Endothelial cell of umbilical vein (primary cell): Measurements from ENCODE around the gene MTFR1L. TPM values are rescaled to one million over a fixed set of nuclear protein-coding genes. Genes with fewer than 3 reads are reported as not detected.

ENCODE experiments used
- BruUV-seq: library from RNA; stranded (reverse); fragments of 400-500 nt; replicated peaks from 2 replicates; lab custom pipeline; 2021; lab: Mats Ljungman, UMichigan
- CTCF ChIA-PET: fragments of 300-600, 350-600 bp; sonication (Branson Sonifier 250); formaldehyde crosslinking; loops from one replicate; lab custom pipeline; 2021; ENCODE audit warnings: antibody characterized with exemption, inconsistent platforms; lab: Charles Lee
- POLR2A ChIA-PET: fragments of 300-600, 350-600 bp; sonication (Branson Sonifier 250); formaldehyde crosslinking; loops from one replicate; lab custom pipeline; 2021; ENCODE audit warnings: antibody characterized with exemption, inconsistent platforms; lab: Charles Lee
- DNase-seq: peaks from one replicate; pipeline ENCODE4 v3.0.0-alpha.2; 2011; ENCODE audit warnings: low read depth, low spot score
- FAIRE-seq: peaks from 2 replicates; lab custom pipeline; 2011; peaks lifted over from hg19 to GRCh38; lab: Jason Lieb, UNC
- H2AFZ ChIP-seq: 2 replicates; pipeline ENCODE4 v1.6.0; 2012; ENCODE audit warnings: low read depth, low read length, control low read depth, inconsistent platforms
- H3K27ac ChIP-seq: 2 replicates; pipeline ENCODE4 v1.5.1; 2011; ENCODE audit warnings: low read depth, mild to moderate bottlenecking, control low read depth, low read length, moderate library complexity; ENCODE audit not compliant: insufficient read depth
- H3K27me3 ChIP-seq, 2 experiments: 2 replicates each; pipeline versions ENCODE4 v1.6.0 to v1.6.1; 2011; ENCODE audit warnings: low read length in 2 of 2, mixed read lengths in 1 of 2; ENCODE audit not compliant: control insufficient read depth in 2 of 2, insufficient read depth in 2 of 2
- H3K36me3 ChIP-seq, 2 experiments: 2 replicates in 1 of 2; 3 replicates in 1 of 2; pipeline ENCODE4 v1.5.1; 2011; ENCODE audit warnings: low read length in 2 of 2, mild to moderate bottlenecking in 1 of 2, moderate library complexity in 1 of 2; ENCODE audit not compliant: control insufficient read depth in 2 of 2, insufficient read depth in 2 of 2; ENCODE audit errors: extremely low read depth in 1 of 2
- H3K4me1 ChIP-seq: 3 replicates; pipeline ENCODE4 v1.5.1; 2011; ENCODE audit warnings: mild to moderate bottlenecking, low read length; ENCODE audit not compliant: control insufficient read depth, insufficient read depth; ENCODE audit errors: extremely low read depth
- H3K4me2 ChIP-seq: 2 replicates; pipeline ENCODE4 v1.6.1; 2011; ENCODE audit warnings: low read length, control low read depth, mixed read lengths; ENCODE audit not compliant: insufficient read depth
- H3K4me3 ChIP-seq, 3 experiments: fragments of 200-600 bp in 1 of 3; sonication (generic), shearing (Covaris generic) in 1 of 3; replicated peaks in 1 of 3; 2 replicates each; pipeline ENCODE4 v1.5.1; 2011 to 2016; ENCODE audit warnings: control low read depth in 3 of 3, low read length in 3 of 3, mild to moderate bottlenecking in 2 of 3, inconsistent platforms in 1 of 3, low read depth in 1 of 3, moderate library complexity in 1 of 3; ENCODE audit not compliant: insufficient read depth in 1 of 3
- H3K79me2 ChIP-seq: 2 replicates; pipeline ENCODE4 v1.6.0; 2012; ENCODE audit warnings: low read length, inconsistent platforms; ENCODE audit not compliant: control insufficient read depth, insufficient read depth
- H3K9ac ChIP-seq: replicated peaks from 2 replicates; pipeline ENCODE3; 2011; ENCODE audit warnings: low read length, control low read depth; ENCODE audit not compliant: insufficient read depth; ENCODE audit errors: extremely low read depth
- H3K9me1 ChIP-seq: replicated peaks from 3 replicates; pipeline ENCODE4 v1.6.0; 2011; ENCODE audit warnings: mild to moderate bottlenecking, low read length; ENCODE audit not compliant: control insufficient read depth, insufficient read depth; ENCODE audit errors: extremely low read depth
- H3K9me3 ChIP-seq: replicated peaks from 2 replicates; pipeline ENCODE4 v1.5.1; 2012; ENCODE audit warnings: low read length, inconsistent platforms; ENCODE audit not compliant: control insufficient read depth, insufficient read depth
- H4K20me1 ChIP-seq: replicated peaks from 2 replicates; pipeline ENCODE3; 2011; ENCODE audit warnings: mild to moderate bottlenecking, low read length; ENCODE audit not compliant: control insufficient read depth, insufficient read depth; ENCODE audit errors: extremely low read depth
- EZH2 ChIP-seq: IDR thresholded peaks from 2 replicates; pipeline ENCODE4 v1.6.1; 2012; ENCODE audit warnings: borderline replicate concordance, low read depth, mild to moderate bottlenecking, moderate library complexity, low read length, inconsistent platforms; ENCODE audit not compliant: severe bottlenecking
- FOS ChIP-seq: IDR thresholded peaks from 2 replicates; pipeline ENCODE4 v1.6.1; 2011; ENCODE audit warnings: mild to moderate bottlenecking, low read length, moderate library complexity, borderline replicate concordance; ENCODE audit not compliant: insufficient read depth
- GATA2 ChIP-seq: IDR thresholded peaks from 2 replicates; pipeline ENCODE4 v1.7.0; 2011; ENCODE audit warnings: low read depth, mild to moderate bottlenecking, moderate library complexity, mixed read lengths, low read length; ENCODE audit not compliant: insufficient read length, insufficient read depth
- JUN ChIP-seq: IDR thresholded peaks from 2 replicates; pipeline ENCODE4 v1.6.1; 2011; ENCODE audit warnings: borderline replicate concordance, low read depth; ENCODE audit not compliant: insufficient read length, insufficient read depth
- MYC ChIP-seq: IDR thresholded peaks from one replicate; pipeline ENCODE4 v1.6.1; 2011; ENCODE audit warnings: mild to moderate bottlenecking, low read depth, low read length
- POLR2A ChIP-seq: IDR thresholded peaks from 2 replicates; pipeline ENCODE4 v1.6.1; 2012; ENCODE audit warnings: low read depth, mild to moderate bottlenecking, control low read depth, low read length
- dilution Hi-C: fragments of 300-500 bp; cut with MboI; formaldehyde crosslinking; loops from one replicate; pipeline ENCODE4 v1.15.0; 2019; ENCODE audit warnings: low sequenced_read_pairs; ENCODE audit not compliant: extremely low pct_ligation_motif_present
- intact Hi-C: fragments of 100-400 bp; cut with micrococcal nuclease; formaldehyde crosslinking; loops from one replicate; pipeline ENCODE4 v1.10.0; 2022
- polyA plus RNA-seq, 4 experiments: library from polyadenylated mRNA; depleted of rRNA in 3 of 4; stranded (reverse) in 3 of 4; unstranded in 1 of 4; fragments of >200 nt; gene quantifications; 2 replicates each; pipeline versions ENCODE4 v1.2.1 to v1.2.3, GENCODE V29; 2011 to 2012; ENCODE audit warnings: missing spikeins in 1 of 4
- total RNA-seq: library from RNA; stranded (reverse); gene quantifications from 2 replicates; pipeline ENCODE4 v1.2.3, GENCODE V29; 2021
- TF ChIP-seq, protein P1 (sequence below): IDR thresholded peaks from 2 replicates; pipeline ENCODE4 v1.6.1; 2011; ENCODE audit not compliant: insufficient read depth, insufficient read length

The MTFR1L gene
- total and polyA plus RNA-seq, 2 donors (not counting 3 experiments of a cell fraction or from before 2014, with no cell fraction given), result 34.8 to 45.5 TPM

DNA sequence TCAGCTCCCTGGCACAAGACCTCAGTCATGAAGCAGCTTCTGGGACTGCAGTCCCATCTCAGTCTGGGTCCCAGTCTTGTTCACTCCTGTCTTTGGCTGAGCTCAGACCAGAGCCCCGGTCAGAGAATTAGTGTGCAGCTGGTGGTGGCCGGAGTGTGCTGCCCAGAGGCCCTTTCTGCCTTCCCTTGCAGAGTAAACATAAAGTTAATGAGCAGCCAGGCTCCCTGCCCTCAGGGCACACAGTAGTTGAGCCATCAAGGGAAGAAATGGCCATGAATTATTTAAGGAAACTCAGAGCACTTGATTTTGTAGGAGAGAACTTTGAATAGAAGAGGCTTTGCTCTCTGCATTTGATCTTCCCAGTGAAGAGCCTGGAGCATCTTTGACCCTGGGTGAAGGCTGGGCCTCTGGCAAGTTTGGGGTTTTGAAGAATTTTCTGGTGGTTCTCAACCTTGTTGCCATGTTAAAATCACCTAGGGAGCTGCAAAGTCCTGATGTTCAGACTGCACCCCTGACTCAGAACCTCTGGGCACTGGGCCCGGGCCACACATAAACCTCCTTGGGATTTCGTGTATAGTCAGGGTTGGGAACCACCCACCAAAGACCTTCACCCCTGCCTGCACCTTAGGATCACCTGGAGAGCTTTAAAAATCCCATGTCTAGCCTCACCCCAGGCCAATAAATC, 46.2 kb upstream of the MTFR1L start:
- H3K9me1 ChIP-seq, result no peaks in the 10 kb centered on the region
- no peaks in the 10 kb centered on the region for H3K79me2 ChIP-seq
- BruUV-seq, result no TSS peak
- no peak overlapping the region for H2AFZ ChIP-seq
- DNase-seq, result no peak
- ChIA-PET POLR2A (no interaction called here), CTCF (interaction anchor here (1.8 kb wide), 1 partner anchor 8 kb away, joined by 4 read pairs; no protein-coding TSS in a partner anchor)
- H3K4me3 ChIP-seq, result no peak overlapping the region
- TF ChIP-seq POLR2A, result no peak
- TF ChIP-seq, protein P1, sequence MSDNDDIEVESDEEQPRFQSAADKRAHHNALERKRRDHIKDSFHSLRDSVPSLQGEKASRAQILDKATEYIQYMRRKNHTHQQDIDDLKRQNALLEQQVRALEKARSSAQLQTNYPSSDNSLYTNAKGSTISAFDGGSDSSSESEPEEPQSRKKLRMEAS, result no peak
- TF ChIP-seq GATA2, result no peak
- TF ChIP-seq EZH2, result no peak
- TF ChIP-seq JUN, result no peak
- no peak for TF ChIP-seq MYC
- no peak for TF ChIP-seq FOS
- no peaks in the 10 kb centered on the region for H3K9me3 ChIP-seq
- H3K9ac ChIP-seq, result no peak overlapping the region
- dilution Hi-C loops, result no loop called here
- no peaks in the 10 kb centered on the region for H3K4me1 ChIP-seq
- no peaks in the 10 kb centered on the region for H4K20me1 ChIP-seq
- FAIRE-seq, result no peak
- no peak overlapping the region for H3K4me2 ChIP-seq
- H3K27me3 ChIP-seq, result no peaks in the 10 kb centered on the region
- no peaks in the 10 kb centered on the region for H3K36me3 ChIP-seq
- no peak overlapping the region for H3K27ac ChIP-seq
- intact Hi-C loops, result no loop called here
